Thymus (tissue), 11 donors: Measurements from ENCODE around the gene ITGB8. TPM values are rescaled to one million over a fixed set of nuclear protein-coding genes. Genes with fewer than 3 reads are reported as not detected.

Experiments
- DNase-seq, 9 donors: peaks; one replicate each; pipeline ENCODE4 v3.0.0-alpha.2; 2013; ENCODE audit warnings: low spot score in 9 of 9, low read depth in 6 of 9, missing footprints in 1 of 9
- H3K27ac ChIP-seq, 2 donors: one replicate each; pipeline ENCODE4 v1.5.1; 2013; ENCODE audit warnings: control low read depth in 1 of 2, low read depth in 1 of 2, low read length in 1 of 2, mild to moderate bottlenecking in 1 of 2, moderate library complexity in 1 of 2
- H3K27me3 ChIP-seq, 2 donors: one replicate each; pipeline ENCODE4 v1.5.1; 2013; ENCODE audit warnings: low read length in 1 of 2; ENCODE audit not compliant: control insufficient read depth in 2 of 2, insufficient read depth in 1 of 2
- H3K36me3 ChIP-seq, 2 donors: one replicate each; pipeline ENCODE4 v1.5.1; 2013; ENCODE audit warnings: low read length in 1 of 2, mild to moderate bottlenecking in 1 of 2, moderate library complexity in 1 of 2; ENCODE audit not compliant: control insufficient read depth in 2 of 2, insufficient read depth in 2 of 2
- H3K4me1 ChIP-seq, 2 donors: one replicate each; pipeline ENCODE4 v1.5.1; 2013; ENCODE audit warnings: low read length in 2 of 2; ENCODE audit not compliant: control insufficient read depth in 2 of 2, insufficient read depth in 2 of 2
- H3K4me3 ChIP-seq, 2 donors: one replicate each; pipeline ENCODE4 v1.5.1; 2013; ENCODE audit warnings: low read length in 2 of 2, control low read depth in 1 of 2, mild to moderate bottlenecking in 1 of 2
- H3K9me3 ChIP-seq, 2 donors: one replicate each; pipeline ENCODE4 v1.5.1; 2013; ENCODE audit warnings: low read length in 1 of 2, mild to moderate bottlenecking in 1 of 2; ENCODE audit not compliant: control insufficient read depth in 2 of 2, insufficient read depth in 1 of 2
- WGBS: extraction: QIAGEN DNeasy Blood & Tissue Kit; methylation state at CpG from one replicate; pipeline ENCODE4 v1.1.7; 2013; 5-methylcytosine and 5-hydroxymethylcytosine counted together
- polyA plus RNA-seq: library from polyadenylated mRNA; stranded (reverse); fragments of 200-250 nt; gene quantifications from one replicate; pipeline ENCODE4 v1.2.3, GENCODE V29; 2013
- total RNA-seq: library from RNA; stranded (reverse); fragments of 120-200 nt; gene quantifications from one replicate; pipeline ENCODE4 v1.2.4, GENCODE V29; 2013
- donor health status: healthy.

The ITGB8 gene
- total and polyA plus RNA-seq, 2 donors = 2.3 to 2.6 TPM

DNA sequence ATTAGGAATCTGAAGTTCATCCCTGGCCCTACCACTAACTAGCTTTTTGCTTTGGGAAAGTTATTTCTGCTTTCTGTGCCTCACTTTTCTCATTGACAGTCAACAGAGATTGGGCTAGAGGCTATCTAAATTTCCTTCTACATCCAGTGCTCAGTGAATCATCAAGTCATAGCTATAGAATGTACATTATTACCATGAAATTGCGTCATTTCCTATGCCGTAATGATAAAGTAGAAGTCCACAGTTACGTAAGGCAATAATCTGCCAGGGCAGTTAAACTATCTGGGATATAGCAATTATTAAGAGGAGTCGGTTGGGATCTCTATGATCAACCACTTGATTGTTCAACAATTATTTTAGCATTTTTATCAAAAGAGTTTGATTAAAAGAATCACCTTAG lies 64.4 kb downstream of the ITGB8 start:
- H3K4me3 ChIP-seq = no peak overlapping the region
- H3K27me3 ChIP-seq = no peaks in the 10 kb centered on the region
- H3K36me3 ChIP-seq = no peaks in the 10 kb centered on the region
- no peak overlapping the region for H3K27ac ChIP-seq
- DNase-seq = no peak
- WGBS = 96% methylated on average over 4 of the region's 4 CpGs
- H3K4me1 ChIP-seq = no peaks in the 10 kb centered on the region
- no peaks in the 10 kb centered on the region for H3K9me3 ChIP-seq

DNA sequence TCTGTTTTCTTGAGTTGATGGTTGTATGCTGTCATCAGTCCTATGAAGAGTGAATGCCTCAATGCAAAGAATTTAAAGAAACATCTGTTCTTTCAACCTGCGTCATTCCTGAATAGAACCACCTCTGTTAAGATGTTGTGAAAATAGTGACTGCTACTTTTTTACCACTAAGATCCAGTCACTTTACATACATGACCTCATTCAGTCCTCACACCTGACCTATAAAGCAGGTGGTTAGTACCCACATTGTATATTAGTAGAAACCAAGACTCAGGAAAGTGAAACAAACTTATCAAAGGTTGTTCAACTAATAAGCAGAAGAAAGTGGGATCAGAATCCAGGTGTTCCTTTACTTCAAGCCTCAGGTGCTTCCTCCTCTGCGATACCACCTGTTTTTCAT lies 64.8 kb downstream of the ITGB8 start:
- Histone ChIP-seq H3K4me1 (no peaks in the 10 kb centered on the region), H3K36me3 (no peaks in the 10 kb centered on the region)
- 90% methylated on average over 2 of the region's 2 CpGs for WGBS

DNA sequence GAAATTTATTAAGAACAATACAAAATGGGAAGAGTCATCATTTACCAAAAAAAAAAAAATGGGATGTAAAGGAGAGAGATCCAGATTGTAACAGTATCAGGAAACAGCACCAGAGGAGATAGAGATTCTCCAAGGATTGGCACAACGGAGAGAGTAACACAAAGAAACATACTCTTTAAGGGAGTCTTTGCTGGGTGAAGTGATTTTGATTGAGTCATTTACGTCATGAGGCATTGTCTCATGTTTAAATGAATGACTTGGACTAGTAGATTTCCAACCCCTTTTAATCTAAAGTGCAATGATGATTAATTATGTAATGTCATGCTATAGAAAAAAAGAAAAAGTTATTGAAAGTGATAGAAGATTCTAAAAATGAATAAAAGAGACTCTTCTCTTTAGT lies 68.8 kb downstream of the ITGB8 start:
- Histone ChIP-seq H3K4me3 (no peak overlapping the region), H3K36me3 (no peaks in the 10 kb centered on the region), H3K9me3 (no peaks in the 10 kb centered on the region), H3K27me3 (no peaks in the 10 kb centered on the region), H3K4me1 (no peaks in the 10 kb centered on the region), H3K27ac (no peak overlapping the region)
- no peak for DNase-seq
- WGBS = 92% methylated on average over 2 of the region's 2 CpGs

More for the DNA sequence above, 64.8 kb downstream of the ITGB8 start:
- Histone ChIP-seq H3K9me3 (no peaks in the 10 kb centered on the region), H3K27ac (no peak overlapping the region), H3K4me3 (no peak overlapping the region), H3K27me3 (no peaks in the 10 kb centered on the region)
- DNase-seq = no peak

DNA sequence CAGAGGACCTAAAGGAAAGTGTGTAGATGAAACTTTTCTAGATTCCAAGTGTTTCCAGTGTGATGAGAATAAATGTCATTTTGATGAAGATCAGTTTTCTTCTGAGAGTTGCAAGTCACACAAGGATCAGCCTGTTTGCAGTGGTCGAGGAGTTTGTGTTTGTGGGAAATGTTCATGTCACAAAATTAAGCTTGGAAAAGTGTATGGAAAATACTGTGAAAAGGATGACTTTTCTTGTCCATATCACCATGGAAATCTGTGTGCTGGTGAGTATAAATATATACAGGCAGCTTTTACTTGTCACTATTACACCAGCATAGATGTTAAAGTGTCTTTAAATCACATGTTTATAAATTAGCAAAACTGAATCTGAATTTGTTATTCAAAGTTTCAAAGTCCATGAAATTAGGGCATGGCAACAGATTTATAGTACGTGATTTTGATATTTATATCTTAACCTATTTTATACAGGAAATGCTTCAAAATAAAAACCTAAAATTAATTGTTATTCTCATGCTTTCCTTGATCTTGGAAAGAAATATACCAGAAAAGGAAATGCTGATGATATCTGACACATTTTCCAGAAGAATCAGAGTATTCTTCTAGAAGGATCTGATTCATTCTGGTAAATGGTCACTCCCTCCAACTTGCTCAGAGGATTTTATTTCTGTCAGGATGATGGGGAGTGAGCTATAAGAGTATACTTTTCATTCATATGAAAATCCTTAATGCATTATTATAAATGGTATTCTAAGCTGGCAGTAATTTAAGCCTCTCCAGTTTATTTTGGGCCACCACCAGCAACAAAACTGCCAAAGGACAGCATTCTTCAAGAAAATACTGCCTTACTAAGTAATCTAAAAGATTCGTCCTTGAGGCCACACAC lies 71.4 kb downstream of the ITGB8 start:
- Histone ChIP-seq H3K27me3 (no peaks in the 10 kb centered on the region), H3K4me3 (no peak overlapping the region), H3K4me1 (no peaks in the 10 kb centered on the region), H3K27ac (no peak overlapping the region), H3K9me3 (no peaks in the 10 kb centered on the region), H3K36me3 (no peaks in the 10 kb centered on the region)
- 86% methylated on average over 3 of the region's 3 CpGs for WGBS
- no peak for DNase-seq

DNA sequence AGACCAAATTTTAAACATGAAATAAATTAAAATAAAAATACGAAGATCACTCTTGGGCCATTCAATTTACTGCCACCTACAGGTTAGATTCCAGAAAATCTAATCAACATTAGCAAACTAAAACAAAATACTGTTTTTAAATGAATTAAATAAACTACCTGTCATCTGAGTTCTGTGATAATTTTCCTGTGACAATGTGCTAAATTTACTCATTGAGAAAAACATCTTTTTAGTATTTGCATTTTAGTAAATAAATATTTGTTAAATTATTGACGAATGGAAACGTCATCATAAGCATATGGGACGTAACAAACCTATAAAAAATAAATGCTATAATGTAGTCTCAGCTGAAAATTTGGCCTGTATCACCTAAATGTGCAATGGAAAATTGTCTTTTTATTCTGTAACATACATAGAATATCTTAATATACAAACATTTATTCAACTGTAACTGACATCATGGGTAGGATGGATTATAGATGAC lies 72.1 kb downstream of the ITGB8 start:
- Histone ChIP-seq H3K4me3 (no peak overlapping the region), H3K27me3 (no peaks in the 10 kb centered on the region), H3K27ac (no peak overlapping the region), H3K36me3 (no peaks in the 10 kb centered on the region), H3K9me3 (no peaks in the 10 kb centered on the region), H3K4me1 (no peaks in the 10 kb centered on the region)
- no peak for DNase-seq
- WGBS = 90% methylated on average over 4 of the region's 4 CpGs

DNA sequence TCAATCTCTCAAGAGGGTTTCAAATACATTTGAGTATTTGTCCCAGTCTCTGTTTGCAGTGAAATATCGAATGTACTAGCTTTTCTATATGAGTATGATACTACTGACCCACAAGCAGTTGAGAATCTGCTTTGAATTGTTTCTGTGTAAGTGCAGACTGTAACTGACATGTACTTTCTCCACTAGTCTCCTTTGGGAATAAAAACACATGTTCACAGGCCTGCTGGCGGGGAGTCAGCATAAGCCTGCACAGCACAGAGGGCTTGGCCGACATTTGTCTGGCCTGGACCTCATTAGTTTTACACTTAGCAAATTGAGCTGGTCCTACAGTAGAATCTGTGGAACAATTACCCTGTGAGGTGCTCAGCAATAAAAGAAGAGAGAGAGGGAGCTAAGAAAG lies 72.6 kb downstream of the ITGB8 start:
- no peak for DNase-seq
- Histone ChIP-seq H3K27ac (no peak overlapping the region), H3K36me3 (no peaks in the 10 kb centered on the region), H3K27me3 (no peaks in the 10 kb centered on the region), H3K9me3 (no peaks in the 10 kb centered on the region), H3K4me1 (no peaks in the 10 kb centered on the region), H3K4me3 (no peak overlapping the region)
- 94% methylated on average over 3 of the region's 3 CpGs for WGBS

DNA sequence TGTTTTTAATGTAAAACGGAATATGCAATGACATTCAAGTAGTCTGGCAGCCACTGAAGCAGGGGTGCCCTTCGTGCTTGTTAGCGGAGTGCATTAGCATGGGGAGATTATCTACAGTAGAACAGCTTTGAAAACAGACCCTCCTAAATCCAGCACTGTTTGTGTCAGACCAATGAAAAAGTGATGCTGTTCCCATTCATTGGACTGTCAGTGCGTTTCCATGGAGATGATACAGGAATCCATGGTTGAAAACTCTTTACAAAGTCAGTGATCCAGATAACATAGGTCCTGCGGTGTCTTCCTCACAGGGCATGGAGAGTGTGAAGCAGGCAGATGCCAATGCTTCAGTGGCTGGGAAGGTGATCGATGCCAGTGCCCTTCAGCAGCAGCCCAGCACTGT lies 73.6 kb downstream of the ITGB8 start:
- no peak overlapping the region for H3K27ac ChIP-seq
- H3K9me3 ChIP-seq = no peaks in the 10 kb centered on the region
- no peak overlapping the region for H3K4me3 ChIP-seq
- 96% methylated on average over 6 of the region's 6 CpGs for WGBS
- no peaks in the 10 kb centered on the region for H3K27me3 ChIP-seq
- H3K4me1 ChIP-seq = no peaks in the 10 kb centered on the region
- no peaks in the 10 kb centered on the region for H3K36me3 ChIP-seq
- no peak for DNase-seq

DNA sequence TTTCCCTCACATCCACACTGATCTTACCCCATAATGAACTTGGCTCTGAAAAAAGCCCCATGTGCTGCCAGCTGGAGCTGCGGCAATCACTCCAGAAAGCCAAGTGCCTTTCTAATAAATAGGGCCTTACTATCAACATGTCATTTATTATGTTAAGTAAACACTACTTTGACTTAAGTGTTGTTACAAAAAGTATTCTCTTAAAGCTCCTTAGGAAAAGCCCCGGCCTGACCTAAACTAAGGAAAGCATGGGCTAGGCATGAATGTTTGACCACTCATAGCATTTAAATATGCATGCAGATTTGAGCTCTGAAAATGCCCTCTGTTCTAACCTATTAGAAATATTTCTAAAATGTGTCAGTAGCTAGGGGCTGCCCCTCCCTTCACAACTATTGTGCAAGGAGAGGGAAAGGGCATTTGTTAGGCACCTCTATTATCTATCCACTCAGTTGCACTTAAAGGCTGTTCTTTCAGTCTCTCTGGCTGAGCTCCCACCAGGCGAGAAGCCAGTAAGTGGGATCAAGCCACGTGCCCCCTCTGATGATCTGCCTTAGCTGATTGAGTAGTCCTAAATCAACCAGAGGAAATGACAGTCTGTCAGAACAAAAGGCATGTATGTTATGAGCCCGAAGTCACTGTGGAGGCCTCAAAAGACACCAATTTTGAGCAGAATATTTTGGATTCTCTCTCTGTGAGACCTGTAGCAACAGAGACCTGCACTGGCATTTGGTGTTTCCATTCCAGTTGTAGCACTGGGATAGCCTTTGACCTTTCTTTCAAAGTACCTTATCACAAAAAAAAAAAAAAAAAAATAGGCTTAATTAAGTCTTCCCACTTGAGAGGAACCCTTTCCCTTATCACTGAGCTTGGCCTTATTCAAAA lies 77.1 kb downstream of the ITGB8 start:
- no peak overlapping the region for H3K27ac ChIP-seq
- H3K4me1 ChIP-seq = no peaks in the 10 kb centered on the region
- 85% methylated on average over 5 of the region's 5 CpGs for WGBS
- no peak overlapping the region for H3K4me3 ChIP-seq
- no peaks in the 10 kb centered on the region for H3K36me3 ChIP-seq
- DNase-seq = no peak
- H3K9me3 ChIP-seq = no peaks in the 10 kb centered on the region
- H3K27me3 ChIP-seq = no peaks in the 10 kb centered on the region

DNA sequence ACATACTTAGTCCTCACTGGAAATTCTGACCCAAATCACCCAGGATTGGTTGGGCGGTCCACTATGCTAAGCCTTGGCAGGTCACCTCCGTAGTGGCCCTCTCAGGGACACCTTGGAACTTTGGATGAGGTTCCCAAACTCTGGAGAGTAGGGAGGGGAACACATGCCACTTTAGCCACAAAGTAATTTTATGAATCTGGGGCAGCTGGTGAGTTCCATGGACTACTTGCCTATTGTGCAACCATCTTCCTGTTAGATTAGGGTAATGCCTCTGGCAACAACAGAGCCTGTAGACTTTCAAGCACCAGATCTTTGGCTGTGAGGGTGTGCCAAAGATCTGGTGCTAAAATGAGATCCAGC lies 77.7 kb downstream of the ITGB8 start:
- H3K9me3 ChIP-seq = no peaks in the 10 kb centered on the region
- no peak overlapping the region for H3K27ac ChIP-seq
- DNase-seq = no peak
- H3K4me1 ChIP-seq = no peaks in the 10 kb centered on the region
- H3K36me3 ChIP-seq = no peaks in the 10 kb centered on the region
- H3K4me3 ChIP-seq = no peak overlapping the region
- H3K27me3 ChIP-seq = no peaks in the 10 kb centered on the region
- 91% methylated on average over 2 of the region's 2 CpGs for WGBS
